KG1 (cell line): Measurements from ENCODE around the gene ZDHHC7.
A peak's percentile ranks its signal among the peaks of the same experiment; 100 is the strongest.
"Not testable (repeated sequence)": the region's sequence is repeated elsewhere in the genome, so short reads cannot be mapped to it uniquely, and the experiment has no call there.

Experiments used
- DNase-seq: peaks from one replicate; lab custom pipeline; 2025; lab: John Stamatoyannopoulos, UW

The ZDHHC7 gene, protein sequence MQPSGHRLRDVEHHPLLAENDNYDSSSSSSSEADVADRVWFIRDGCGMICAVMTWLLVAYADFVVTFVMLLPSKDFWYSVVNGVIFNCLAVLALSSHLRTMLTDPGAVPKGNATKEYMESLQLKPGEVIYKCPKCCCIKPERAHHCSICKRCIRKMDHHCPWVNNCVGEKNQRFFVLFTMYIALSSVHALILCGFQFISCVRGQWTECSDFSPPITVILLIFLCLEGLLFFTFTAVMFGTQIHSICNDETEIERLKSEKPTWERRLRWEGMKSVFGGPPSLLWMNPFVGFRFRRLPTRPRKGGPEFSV

DNA sequence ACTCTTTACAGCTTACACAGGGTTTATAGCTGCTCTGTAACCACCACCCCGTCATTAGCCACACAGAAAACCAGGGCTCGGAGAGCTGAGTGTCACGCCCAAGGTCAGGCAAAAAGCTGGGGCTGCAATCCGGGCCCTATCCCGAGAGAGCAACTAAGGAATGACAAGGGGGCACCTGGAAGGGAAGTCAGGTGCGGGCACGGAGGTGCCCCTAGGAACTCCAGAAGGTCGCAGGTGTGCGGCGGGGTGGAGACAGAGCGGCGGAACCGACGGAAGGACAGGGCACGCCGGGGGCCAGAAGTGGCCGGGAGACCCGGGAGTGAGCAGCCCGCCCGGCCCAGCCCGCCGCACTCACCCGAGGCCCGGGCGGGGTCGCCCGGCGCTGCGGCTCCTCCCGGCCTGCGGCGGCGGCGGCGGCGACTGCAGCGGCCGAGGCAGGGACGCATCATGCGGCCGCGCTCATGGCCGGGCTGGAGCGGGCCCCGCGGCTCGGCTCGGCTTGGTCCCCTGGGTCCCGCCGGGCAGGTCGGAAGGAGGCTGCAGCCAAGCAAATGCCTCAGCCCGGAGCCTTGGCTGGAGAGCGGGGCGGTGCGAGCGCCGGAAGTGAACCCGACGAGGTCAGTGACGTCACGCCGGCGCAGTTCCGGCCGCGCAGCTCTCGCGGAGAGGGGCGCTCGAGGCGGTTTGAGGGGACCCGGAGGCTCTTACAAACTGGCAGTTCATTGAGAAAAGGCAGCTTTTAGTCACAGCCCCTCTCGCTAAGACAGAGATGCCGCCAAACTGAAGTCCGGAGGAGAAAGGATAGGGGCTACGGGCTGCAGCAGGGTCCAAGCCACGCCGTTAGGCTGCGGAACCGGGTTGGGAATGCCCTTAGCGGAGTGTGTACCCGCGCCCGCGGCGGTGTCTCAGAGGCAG, at the start of gene ZDHHC7:
ZDHHC7 (minus strand) TSS at position 605 of the 915 bp plus-strand sequence. CDS start 20,917 bp downstream, outside the sequence.
- peak; percentile 78 for DNase-seq

DNA sequence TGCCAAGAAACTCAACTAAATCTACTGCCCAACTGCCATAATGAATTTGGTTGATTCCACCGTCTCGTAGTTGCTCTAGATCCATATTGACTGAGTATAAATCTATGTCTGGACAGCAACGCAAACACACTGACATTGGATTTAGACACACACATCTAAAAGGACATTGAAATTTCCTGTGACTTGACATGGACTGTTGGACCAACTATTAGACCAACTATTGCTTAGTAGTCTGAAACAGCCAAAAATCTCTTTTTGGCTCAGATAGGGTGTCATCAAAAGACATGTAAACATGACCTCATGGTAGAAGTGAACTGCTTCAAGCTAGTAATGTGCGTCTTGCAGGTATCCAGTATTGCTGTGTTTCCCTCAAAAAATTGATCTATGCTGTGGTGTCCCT, 47.6 kb upstream of the ZDHHC7 start:
- no peak for DNase-seq

DNA sequence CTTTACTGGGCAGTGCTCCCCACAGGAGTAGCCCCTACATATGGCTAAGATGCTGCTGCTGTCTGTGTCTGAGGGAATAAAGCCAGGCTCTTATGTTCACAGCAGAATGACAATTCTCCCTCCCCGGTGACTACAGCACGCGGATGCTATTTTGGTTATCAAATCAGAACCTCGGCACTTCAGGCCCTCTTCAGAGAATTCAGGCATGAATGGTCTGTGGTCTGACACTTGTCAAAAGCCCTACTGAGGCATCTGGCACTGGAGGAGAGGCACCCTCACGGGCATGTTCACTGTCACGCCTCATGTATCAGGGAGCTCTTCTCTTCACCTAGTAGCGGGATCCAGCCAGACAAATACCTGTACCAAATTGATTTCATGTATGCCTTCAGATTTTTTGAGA, 46.6 kb upstream of the ZDHHC7 start:
- no peak for DNase-seq

DNA sequence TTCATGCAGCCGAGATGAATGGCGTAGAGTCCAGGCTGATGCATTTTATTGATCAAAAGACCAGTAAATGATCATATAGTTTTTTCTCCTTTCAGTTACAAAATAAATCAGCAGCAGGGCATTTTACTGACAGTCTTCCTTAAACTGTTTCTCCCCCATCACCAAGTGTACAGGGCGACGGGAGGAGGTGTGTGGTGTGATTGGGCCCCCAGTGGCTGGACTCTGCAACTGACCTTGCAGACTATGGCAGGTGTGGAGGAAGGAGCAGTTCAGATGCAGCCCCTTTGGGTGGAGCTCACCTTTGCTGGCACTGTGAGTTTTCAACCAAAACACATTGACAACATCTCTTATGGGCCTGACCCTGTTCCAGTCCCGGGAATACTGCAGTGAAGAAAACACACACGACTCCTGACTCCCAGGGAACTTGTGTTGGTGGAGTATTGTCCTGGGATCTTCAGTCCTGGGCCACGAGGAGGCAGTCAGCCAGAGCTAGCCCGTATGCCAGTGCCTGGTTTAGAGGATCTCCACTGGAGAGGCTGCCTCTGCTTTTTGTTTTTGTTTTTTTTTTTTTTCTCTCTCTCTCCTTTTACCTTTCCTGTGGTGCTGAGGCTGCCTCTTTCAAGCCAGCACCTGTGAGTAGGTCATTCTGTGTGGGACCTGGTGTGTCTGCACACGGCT, 46.0 kb upstream of the ZDHHC7 start:
- no peak for DNase-seq

DNA sequence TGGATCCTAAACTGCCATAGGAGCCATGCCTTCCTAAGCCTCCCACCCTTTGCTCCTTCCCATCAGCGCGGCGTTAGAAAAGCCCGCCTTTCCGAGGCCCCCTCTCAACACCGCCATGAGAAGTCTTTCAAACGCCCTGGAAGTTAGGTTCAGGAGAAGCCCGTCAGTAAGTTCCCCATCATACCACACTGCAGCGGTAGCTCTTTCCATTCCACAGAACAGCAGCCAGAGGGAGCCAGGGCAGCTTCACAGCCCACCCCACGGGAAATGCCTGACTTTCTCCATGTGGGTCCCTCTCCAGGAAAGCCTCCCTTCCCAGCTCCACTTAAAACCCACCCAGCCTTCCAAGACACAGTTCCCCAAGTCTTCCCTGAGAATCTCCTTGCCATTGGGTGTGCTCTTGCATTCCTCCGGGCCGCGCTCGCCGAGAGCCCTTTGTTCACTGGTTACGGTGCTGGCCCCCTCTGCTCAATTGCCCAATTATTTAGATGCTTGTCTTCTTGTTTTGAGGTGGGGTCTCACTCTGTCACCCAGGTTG, 44.9 kb upstream of the ZDHHC7 start:
- DNase-seq, result no peak

DNA sequence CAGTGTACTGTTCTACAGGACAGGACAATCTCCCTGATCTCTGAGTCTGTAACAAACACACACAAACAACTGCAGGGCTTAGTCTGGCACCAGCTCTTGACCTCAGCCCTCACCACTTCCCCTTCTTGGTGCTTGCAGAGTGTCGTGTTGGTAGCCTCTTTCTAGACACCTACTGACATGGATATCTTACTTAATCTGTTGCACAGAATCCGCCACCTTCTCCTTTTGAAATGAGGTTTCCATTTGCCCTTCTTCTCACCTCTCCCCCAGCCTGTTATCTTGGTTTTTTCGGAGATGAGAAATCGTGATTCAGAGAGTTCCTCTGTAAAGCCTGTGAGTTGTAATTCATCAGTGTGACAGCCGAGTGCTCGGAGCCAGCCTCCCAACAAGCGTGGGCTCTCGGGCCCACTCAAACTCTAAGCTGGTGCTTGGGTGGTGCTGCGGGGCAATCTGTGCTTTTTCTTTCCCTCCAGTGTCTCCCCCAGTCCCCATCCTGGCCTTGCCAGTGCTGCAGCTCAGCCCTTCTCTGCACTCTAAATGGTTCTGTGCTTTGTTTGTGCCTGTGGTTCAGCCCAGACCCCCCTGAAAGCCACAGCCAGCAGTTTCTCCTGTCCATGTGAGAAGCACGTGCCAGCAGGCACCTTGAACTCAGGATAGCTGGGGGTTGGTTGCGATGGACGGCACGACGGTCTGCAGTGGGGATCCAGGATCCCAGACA, 44.3 kb upstream of the ZDHHC7 start:
- peak; percentile 88 for DNase-seq

DNA sequence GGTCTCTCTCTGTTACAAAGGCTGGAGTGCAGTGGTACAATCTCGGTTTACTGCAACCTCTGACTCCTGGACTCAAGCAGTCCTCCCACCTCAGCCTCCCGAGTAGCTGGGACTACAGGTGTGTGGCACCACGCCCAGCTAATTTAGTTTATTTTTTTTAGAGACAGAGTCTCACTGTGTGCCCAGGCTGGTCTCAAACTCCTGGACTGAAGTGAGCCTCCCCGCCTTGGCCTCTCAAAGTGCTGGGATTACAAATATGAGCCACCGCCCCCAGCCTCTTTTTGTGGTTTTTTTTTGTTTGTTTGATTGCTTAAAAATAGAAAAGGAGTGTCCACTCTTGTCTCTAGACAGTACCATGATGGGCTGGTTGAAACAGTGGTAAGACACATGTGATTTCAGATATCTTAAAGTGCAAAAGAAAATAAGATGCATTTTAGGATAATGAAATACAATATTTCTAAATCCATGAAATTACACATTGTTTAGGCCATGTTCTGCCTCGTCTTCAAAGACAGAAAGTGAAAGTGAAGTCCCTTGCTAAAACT, 43.7 kb upstream of the ZDHHC7 start:
- DNase-seq, result no peak

DNA sequence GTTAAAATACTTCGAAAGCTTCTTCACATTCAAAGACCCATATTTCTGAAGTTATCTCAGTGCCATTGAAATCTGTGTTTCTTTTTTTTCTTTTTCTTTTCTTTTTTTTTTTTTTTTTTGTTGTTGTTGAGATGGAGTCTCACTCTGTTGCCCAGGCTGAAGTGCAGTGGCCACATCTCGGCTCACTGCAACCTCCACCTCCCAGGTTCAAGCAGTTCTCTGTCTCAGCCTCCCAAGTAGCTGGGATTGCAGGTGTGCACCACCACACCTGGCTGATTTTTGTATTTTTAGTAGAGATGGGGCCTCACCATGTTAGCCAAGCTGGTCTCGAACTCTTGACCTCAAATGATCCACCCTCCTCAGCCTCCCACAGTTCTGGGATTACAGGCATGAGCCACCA, 43.0 kb upstream of the ZDHHC7 start:
- DNase-seq, result not testable (repeated sequence)

DNA sequence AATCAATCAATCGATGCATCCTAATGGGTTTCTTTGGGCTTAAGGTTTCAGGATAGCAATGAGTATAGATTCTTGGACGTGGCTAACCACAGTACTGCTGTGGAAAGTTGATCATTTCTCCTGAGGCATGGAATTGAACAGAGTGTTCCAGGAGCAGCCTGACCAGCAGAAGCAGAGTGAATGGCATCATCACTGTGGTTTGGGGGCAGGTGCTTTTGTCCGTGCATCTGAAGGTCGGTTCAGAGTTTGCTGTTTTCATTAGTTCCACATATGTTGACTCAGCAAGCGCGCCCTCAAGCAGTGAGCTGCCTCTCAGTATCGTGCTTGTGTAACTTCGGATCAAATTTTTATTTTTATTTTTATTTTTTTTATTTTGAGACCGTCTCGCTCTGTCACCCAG, 41.2 kb upstream of the ZDHHC7 start:
- DNase-seq, result no peak

DNA sequence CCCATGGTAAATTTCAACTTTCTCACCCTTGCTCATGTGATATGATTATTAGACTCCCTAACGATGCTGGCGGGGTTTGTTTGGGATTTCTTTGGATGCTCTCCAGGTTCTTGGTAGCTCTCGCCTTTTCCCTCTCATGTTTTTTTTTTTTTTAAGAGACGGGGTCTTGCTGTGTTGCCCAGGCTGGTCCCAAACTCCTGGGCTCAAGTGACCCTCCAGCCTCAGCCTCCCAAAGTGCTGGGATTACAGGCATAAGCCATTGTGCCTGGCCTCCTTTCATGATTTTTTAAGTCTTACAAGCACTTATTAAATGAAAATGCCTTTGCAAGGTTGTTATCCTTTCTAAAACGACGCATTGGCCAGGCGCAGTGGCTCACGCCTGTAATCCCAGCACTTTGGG, 40.3 kb upstream of the ZDHHC7 start:
- no peak for DNase-seq

DNA sequence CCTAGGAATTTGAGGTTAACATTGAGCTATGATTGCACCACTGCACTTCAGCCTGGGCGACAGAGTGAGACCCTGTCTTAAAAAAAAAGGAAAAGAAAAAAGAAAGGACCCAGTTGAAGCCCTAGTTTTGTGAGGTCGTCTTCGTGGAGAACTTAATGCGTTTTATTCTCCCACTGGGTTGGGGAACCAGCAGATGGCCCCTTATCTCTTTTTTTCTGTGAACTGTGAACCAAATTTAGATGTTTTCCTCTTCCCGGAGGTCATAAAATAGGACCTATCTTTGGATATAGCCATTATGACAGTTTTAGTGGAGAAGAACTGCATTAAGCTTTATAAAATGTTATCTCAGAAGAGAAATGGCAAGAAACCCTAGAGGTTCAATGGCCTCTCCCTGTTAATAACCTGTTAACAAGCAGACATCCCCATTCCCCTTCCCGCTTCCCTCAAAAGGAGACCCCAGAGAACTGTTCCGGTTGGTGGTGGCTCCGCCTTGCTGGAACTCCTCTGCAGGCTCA, 39.8 kb upstream of the ZDHHC7 start:
- DNase-seq, result no peak

DNA sequence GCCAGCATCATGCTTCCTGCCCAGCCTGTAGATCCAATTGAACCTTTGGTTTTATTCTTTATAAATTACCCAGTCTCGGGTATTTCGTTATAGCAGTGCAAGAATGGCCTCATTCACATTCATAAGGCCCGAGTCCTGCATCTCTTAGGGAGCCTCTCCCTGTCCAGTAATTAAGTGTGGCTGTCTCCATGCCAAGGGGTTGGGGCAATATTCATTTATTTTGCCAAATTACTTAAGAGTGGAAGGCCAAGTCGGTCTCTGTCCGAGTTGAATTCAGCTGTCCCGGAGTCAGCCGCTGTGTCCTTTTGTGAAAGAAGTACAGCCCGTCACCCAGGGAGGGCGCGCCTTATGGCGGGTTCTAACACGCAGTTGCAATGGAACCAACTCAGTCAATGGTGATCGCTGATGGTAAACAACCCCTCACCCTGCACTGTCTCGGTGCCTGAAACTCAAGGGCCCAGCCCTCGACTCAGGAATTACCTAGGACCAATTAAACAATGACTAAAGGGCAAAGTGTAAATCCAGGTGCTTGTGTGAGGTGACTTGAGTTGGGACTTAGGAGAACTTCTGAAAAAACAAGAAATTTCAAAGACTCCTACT, 38.5 kb upstream of the ZDHHC7 start:
- DNase-seq, result no peak

DNA sequence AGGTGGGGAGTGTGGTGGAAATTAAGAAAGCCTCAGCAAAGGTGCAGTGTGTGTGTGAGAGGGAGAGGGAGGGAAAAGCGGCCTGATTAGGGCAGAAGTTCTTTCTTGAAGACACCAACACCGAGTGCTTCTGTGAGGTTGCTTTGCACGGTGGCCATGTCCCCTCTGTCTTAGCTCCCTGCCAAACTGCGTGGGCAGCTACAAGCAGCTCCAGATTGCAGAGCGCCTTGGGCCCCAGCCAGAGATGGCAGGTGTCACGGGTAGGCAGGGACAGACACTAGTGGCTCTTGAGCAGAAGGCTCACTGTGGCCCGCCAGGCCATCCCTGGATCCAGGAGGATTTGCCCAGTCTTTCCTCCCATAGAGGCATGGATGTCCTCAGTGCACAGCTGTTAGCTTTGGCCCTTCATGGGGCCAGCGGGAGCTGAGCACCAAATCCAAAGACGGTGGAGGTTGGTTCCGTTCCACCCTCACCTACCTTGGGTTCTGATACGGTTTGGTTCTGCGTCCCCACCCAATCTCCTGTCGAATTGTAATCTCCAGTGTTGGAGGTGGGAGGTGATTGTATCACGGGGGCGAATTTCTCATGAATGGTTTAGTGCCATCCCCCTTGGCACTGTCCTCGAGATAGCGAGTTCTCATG, 37.7 kb upstream of the ZDHHC7 start:
- no peak for DNase-seq

DNA sequence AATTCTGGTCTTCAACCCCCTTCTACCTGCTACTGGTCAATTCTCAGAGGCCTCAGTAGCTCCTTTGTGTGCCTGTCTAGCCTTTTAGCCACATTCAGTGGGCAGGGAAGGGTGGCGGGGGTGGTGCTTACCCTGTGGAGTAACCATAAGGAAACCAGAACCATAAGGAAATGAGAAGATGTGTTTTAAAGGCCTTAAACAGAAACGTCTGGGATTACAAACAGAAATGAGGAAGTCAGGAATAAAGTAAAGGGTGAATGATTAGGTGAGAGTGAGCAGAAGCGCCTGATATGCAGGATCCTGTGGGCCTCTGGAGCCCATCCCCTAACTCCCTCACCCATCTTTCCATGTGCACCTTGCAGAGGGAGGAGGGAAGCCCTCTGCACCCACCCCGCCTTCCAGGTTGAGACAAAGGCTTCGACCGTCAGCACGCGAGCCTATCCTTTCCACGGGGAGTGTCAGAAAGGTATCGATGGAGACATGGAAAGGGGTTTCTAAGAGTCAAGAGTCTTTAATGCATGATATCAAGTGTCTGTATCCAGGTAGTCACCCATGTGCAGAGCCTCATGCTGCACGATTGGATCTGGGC, 36.6 kb upstream of the ZDHHC7 start:
- DNase-seq, result no peak

DNA sequence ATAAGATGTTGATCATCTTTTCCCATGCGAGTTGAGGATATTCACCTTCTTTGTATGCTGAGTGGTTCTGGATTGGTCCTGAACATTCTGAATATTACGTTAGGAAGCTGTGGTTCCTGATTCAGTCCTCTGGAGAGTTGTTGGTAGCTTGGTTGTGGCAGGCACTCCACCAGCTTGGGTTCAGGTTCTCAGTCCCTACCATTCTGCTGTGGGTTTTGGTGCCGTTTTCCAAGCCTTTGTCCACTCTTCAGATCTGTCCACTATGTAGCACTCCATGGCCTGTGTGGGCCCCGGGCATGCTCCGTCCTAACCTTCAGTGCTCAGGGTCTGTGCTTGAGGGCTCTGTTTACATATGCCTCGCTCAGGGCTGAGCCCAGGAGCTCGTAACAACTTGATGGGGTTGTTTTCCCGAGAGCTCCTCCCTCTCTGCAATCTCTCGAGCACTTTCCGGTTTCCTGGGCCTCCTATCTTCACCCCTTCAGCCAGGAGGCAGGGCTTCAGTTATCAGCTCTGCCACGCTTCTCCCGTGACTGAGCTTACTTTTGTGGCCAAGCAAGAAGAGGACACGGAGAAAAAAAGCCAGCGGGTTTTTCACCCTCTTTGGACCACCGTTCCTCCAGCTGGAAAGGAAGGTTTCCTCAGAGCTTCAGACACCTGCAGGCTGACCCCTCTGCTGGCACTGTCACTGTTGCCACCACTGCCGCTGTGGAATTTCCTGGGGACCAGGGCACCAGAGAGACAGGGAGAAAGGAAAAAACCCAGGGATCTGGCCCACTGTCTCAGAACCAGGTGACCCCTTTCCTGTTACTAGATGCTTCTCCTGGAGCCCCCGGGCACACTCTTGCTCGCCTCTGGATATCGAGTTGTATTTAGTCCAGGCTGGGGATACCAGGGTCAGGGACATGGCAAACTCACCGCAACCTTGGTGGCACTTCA, 35.9 kb upstream of the ZDHHC7 start:
- DNase-seq, result no peak

DNA sequence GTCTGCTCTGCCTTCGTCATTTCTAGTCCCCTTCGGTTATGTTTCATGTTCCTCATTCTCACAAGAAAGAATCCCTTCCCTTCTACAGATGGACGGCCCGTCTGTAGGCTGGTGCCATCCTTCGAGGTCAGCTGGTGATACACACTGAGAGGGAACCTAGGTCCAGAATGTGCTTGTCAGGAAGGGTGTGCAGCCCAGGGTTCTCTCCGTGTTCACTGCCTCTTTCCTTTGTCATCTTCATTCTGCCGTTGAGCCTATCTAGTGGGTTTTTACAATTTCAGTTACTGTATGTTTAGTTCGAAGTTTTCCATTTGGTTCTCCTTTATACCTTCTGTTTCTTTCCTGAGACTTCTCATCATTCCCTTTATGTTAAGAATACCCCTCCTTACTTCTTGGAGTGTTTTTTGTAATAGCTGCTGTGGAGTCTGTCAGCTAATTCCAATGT, 35.2 kb upstream of the ZDHHC7 start:
- no peak for DNase-seq

DNA sequence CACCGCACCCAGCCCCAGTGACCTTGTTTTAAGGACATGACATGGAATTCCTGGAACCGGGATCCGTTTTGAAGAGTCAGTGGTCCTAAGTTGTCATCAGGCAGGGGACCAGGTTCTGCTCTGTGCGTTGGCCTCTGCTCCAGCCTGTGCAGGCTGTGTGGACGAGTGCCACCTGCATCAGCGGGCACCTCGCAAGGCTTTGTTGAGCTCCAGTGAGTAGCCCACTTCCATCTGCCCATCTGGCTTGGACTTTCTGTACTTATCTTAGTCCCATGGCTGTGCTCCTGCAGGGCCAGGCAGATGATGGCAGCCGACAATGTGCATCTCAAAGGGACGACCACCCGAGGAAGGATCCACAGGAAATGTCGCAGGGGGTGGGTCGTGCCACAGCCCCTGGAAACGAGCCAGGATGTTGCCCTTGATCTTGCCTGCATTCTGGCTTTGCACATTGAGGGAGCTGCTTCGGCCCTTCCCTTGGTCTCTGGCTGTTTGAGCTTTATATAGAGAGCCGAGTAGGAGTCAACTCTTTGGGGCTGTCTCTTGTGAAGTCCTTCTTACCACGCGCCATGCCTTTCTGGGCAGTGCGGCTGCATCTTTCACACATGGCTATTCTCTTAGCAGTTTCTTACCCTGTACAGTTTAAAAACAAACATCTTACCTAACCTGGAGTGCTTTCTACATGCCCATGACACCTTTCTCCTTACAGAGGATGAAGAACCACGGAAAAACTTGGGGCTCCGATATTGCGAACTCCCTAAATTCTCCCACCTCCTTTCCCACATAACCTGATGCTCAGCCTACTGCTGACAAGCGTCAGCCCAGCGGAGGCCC, 34.5 kb upstream of the ZDHHC7 start:
- no peak for DNase-seq

DNA sequence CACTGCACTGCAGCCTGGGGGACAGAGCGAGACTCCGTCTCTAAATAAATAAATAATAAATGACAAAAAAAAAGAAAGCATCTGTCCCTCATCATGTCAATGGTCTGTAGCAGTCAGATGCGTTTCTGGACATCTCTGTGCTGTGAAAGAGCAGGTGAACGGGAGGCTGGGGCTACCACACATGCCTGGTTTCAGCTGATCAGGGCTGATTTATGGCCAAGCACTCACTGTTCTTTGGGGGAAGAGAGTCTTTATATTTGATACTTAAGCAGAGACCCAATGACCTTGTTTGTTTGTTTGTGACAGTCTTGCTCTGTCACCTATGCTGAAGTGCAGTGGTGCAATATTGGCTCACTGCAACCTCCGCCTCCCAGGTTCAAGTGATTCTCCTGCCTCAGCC, 33.7 kb upstream of the ZDHHC7 start:
- DNase-seq, result no peak
